ENCODE results near the gene AP3S1. TPM values are rescaled to one million over a fixed set of nuclear protein-coding genes. Genes with fewer than 3 reads are reported as not detected.

The AP3S1 gene
- total RNA-seq, 1 experiment from 2014 or later = 90.9 TPM

DNA sequence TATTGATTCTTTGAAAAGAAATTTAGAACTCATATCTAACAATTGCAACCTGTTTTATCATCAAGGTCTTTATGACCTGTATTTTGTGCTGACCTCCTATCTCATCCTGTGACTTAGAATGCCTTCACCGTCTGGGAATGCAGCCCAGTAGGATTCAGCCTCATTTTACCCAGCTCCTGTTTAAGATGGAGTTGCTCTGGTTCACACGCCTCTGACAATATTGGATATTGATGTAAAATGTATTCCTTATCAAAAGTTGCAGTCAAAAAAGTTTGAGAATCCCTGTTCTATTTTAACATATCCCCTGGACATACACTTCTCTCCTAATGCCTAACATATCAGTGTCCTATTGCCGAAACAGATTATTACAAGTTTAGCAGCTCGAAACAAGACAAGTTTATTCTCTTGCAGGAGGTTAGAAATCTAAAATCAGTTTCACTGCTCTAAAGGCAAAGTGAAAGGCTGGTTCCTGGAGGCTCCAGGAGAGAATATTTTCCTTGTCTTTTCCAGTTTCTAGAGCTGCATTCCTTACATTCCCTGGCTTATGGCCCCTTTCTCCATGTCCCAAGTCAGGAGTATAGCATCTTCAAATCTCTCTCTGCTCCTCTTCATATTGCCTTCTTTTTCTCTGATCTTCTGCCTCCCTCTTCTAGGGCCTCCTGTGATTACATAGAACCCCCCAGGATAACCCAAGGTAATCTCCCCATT lies 89.0 kb downstream of the AP3S1 start:
- no peak for DNase-seq (ENCODE audit: extremely low read depth, low read depth)

DNA sequence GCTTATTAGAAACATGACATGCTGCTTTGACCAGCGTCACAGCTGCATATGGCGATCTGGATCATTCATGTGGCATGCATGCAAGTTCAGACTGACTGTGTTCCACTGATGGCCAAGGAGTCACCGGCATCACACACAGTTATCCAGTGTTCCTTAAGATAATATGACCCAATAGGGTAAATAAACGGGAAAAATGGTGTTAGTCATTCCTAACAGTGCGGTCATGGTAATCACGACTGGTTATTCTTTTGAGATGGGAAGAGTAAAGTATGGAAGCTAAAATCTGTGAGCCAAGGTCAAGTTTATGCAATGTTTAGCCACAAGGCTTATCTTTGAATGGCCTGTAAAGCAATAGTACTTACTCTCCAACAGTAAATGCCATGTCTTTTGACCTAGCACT lies 91.3 kb downstream of the AP3S1 start:
- DNase-seq (ENCODE audit: extremely low read depth, low read depth) = no peak

DNA sequence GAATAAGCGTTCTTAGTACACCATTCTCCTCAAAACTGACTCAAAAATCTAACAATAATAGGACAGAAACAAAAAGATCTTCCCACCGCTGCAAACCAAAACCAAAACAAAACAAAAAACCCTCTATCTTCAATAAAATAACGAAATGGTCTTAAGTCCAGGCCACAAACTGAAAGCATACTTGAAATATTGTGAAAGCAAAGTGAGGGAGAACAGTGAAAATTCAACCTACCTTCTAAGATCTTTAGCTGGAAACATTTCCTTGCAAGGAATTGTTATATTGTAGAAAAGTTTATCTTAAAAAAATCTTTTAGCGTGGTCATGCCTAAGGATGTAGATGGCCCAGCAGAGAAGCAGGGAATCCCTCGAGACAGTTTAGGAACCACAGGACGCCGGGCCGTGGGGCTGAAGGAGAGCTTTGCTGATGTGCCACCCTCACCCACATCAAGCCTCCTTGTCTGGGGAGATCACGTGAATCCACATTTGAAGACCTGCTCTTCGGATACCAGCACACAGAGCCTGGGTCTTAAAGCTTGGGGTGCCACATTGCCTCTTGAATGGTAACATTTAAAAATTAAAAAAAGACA lies 92.7 kb downstream of the AP3S1 start:
- no peak for DNase-seq (ENCODE audit: extremely low read depth, low read depth)

DNA sequence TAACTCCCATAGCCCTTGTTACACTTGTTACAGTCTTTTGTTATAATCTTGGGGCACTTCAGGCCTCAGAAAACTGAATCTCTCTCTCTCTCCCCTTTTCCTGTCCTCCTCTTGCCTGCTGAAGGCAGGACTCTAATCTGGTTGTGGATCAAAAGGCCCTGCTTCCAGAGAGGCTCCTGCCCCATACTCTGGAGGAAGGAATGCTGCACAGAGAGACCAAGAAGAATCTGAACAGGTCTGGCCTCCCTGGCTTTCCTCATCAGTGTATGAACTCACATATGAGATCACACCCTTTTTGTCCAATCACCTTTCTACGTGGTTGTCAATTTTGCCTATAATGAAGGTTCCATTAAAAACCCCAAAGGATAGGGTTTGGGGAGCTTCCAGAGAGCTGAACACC lies 94.3 kb downstream of the AP3S1 start:
- DNase-seq (ENCODE audit: extremely low read depth, low read depth) = no peak

DNA sequence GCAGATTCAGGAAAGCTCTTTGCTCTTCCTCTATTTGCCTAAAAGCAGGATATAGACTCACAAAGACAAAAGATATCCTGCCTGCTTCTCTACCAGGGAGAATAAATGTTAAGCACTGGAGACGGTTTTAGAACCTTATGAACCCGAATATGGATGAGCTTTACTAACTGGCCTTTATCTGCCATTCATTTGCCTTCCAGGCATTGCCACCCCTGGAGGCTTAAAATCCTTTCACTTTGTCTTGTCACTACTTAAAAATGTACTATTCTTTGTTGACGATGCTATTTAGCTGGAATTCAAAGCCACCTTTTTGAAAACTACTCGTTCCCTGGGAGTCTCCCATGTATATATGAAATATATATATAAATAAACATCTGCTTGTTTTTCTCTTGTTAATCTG lies 97.3 kb downstream of the AP3S1 start:
- no peak for DNase-seq (ENCODE audit: extremely low read depth, low read depth)

DNA sequence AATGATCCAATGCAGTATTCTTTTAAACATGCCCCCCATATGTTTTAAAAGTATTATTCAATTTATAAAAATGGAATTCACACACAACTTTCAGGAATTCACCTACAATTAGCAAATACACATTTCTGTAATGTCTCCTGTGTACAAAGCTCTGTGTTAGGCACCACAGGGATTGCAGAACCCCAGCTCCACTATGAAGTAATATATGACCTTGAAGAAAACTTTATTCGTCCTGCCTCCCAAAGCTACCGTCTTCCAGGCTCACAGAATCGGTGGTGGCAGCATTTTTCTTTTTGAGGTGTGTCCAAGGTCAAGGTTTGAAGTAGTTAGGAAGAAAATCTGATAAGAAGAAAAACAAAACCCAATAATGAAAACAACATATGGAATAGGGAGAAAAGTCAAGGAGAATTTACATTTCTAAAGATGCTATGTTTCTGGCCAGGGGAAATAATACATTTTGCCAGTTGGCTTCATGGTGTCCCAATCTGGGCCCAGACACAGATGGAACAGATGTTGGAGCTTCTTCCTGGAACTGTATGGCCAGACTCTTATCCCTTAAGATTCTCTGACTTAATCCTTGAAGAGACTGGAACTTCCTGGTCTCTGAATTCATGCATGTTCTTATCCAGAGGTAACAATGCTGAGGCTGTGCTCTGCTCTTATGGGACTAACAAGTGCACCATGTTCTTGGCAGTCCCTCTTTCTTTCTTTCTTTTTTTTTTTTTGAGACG lies 98.5 kb downstream of the AP3S1 start:
- DNase-seq (ENCODE audit: extremely low read depth, low read depth) = no peak

DNA sequence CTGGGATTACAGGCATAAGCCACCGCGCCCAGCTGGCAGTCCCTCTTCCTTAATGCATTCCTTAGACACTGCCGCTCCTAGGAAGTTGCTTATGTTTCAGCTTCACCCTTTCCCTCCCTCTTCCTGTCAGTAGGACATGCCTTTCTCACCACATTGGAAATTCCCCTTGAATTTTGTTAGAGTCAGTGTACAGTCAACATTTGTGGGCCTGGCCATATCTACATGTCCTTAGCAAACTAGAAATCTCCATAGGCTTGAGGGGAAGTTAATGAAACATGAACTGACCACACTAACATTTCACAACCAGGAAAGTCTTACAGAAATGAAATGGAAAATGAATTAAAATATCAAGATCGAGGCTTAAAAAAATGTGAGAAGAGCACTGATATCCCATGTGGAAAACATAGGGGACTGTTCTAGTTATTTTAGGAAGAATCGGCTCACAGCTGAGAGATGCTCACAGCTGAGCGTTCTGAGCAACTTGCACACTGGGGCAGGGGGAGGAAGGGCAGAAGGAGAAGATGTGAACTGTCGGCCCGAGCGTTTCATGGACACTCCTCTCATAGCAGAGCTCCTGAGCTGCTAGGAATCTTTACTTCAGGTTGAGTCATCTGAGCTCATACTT lies 99.4 kb downstream of the AP3S1 start:
- DNase-seq (ENCODE audit: extremely low read depth, low read depth) = no peak

DNA sequence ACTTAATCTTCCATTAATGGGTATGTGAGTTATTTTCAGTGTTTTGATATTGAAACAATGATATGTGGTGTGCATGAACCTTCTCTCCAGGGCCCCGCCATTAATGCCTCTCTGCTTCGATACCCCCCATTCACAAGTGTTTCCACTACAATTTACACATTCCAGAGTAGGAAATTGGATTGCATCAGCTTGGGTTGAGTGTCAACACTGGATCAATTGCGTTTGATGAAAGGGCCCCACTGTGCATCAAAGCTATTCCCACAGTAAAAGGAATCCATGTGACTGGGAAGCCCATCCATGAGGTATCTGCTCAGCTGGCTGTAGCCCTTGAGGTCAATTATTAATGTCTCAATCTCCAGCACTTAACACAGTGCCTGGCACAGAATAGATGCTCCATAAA lies 102.8 kb downstream of the AP3S1 start:
- no peak for DNase-seq (ENCODE audit: extremely low read depth, low read depth)

DNA sequence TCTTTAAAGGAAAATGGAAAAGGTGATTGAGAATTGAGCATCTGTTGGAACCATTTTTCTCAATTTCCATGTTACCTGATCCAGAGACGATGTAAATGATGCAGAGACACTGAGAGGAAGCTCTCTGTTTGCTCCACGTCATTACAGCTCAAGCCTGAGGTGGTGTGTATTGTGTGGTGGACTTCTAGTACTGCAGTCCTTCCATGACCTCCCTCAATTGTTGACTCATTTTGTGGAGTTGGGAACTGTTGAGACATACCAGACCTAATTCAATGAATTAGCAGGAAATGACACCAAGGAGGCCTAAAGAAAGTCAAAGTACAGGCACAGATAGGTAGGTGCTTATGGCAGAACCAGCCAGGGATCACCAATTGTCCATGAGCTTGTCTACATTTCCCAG lies 104.9 kb downstream of the AP3S1 start:
- DNase-seq (ENCODE audit: extremely low read depth, low read depth) = no peak

DNA sequence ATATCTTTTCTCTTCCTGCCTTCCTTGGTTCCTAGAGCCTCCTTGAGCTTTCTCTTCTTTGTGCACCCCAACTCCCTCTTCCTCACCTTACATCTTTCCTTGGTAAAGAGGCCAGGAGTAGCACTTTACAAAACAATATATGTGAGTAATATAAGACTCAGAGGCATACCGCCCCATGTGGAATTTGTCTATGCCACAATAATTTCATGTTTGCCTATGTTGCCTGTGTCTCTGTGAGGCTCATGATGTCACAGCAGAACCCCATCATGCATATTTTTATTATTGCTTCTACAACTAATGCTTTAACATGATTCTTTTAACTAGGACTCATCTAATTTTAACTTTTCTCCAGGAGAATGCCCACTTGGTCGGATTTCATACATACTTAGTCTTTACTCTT lies 105.5 kb downstream of the AP3S1 start:
- no peak for DNase-seq (ENCODE audit: extremely low read depth, low read depth)

DNA sequence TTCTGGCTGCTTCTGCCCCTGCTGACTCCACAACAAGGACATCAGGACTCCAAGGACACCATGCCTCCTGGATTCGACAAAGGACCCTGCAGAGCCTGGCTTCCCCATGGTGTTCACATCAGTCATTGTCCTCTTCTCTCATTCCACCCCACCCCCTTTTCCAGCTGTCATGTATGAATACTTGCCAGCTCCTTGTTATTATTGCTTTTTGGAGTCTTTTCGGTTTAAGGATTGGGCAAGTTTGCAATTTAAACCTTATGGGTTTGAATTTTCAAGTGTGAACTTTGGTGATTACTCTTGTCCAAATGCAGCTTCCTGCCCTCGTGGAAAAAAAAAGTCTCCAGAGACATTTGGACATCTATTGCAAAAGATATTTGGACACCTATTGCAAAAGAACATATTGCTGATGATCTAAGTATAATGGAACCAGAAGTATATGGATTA lies 106.4 kb downstream of the AP3S1 start:
- no peak for DNase-seq (ENCODE audit: extremely low read depth, low read depth)

DNA sequence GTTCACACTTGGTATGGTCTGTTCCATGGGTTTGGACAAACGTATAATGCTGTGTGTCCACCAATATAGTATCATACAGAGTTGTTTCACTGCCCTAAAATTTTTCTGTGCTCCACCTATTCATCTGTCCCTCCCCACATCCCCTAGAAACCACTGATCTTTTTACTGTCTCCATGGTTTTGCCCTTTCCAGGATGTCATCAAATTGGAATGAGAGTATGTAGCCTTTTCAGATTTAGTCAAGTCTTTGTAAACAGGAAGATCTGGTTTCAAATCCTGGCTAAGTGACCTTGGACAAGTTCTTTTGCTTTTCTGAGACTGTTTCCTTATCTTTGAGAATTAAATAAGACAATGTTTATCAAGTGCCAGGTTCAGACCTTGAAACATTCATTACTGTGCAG lies 107.4 kb downstream of the AP3S1 start:
- no peak for DNase-seq (ENCODE audit: extremely low read depth, low read depth)

DNA sequence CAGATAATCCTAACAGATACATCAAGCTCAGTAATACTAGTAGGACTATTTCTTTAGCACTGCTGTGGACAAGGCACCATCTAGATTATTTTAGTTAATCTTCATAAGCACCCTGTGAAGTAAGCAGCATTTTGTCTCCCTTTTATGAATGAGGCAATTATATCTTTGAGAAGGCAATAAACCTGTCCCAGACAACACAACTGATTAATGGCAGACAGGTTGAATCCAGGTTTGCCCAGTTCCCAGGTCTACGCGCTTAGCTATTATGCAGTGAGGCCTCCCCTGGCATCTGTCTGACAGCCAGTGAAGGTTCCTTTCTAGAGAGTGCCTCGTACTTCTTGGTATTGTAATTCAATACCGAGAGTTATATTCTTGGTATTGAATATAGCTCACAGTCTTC lies 110.9 kb downstream of the AP3S1 start:
- no peak for DNase-seq (ENCODE audit: extremely low read depth, low read depth)

DNA sequence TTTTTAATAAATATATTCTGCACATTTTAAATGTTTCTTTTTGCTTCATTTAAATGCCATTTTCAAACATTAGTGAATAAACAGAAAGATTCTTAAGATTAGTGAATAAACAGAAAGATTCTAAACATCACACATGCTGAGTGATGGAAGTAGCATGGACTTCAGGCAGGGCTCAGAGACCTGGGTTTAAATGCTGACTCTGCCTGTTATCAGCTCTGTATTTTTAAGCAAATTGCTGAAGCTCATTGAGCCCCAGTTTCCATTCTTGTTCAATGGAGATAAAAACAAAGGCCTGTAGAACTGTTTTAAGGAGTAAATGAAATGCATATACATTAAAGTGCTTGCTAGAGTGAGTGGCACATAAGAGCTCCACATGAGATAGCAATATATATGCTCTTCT lies 112.4 kb downstream of the AP3S1 start:
- DNase-seq (ENCODE audit: extremely low read depth, low read depth) = no peak

DNA sequence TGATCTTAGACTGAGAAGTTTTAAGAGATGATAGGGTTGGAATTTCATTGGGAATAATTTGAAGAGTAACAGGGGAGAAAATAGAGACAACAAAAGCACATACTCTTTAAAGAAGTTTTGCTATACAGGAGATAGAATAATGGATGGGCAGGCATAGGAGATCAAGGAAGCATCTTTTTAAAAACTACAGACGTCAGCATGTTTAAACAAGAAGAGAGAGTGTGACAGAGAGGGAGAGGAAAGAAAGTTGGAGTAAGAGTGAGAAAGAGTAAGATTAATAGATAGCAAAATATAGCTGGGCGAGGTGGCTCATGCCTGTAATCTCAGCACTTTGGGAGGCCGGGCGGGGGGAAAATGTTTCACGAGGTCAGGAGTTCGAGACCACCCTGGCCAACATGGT lies 115.2 kb downstream of the AP3S1 start:
- DNase-seq (ENCODE audit: extremely low read depth, low read depth) = no peak

DNA sequence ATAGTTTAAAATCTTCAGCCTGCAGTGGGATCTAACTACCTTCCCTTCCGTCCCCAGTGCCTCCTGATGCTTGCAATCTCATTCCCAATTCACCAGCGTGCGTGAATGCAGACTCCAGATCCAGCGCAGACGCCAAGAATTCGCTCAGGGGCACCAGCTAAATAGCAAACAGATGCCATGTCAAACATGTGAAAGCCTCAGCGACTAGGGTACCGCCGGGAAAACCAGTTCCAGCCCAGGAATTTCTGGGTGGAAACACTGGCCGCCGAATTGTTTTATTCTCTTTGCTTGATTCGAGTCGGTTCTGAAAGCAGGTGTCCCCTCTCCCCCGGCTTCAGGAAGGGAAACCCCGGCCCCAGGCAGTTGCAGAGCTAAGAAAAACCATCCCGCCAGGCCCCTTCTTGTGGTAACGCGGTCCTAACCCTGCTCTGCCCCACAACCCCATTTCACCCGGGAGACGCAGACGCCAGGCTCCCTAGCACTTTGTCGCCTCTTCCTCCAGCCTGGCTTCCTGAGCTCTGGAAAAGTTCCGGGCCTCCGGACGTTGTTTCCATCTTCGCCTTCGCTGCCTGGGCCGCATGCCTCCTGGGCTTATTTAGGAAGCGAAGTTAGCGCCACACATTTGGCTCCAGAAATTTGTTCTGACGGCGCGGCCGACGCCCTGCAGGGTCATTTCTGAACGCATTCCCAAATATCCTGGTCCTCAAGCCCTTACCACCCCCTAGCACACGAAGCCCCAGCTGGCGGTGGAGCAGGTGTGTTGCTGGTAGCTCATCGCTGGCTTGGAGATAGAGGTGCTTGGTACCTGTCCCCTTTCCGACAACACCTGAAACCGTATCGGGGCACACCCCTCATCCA lies 119.9 kb downstream of the AP3S1 start:
- no peak for DNase-seq (ENCODE audit: extremely low read depth, low read depth)

DNA sequence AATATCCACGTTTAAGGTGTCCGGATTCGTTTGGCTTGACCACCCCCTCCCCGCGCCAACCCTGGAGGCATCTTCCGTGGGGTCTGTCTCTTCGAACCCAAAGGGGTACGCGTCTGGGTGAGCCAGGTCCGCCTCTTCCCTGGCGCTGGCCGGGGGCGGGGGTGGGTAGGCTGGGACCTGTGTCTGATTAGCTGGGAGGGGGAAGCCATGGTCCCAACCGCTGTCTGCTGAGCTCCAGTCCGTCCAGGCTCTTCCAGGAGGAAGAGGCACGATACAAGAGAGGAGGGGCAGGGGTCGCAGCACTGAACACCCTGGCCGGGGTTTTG lies 120.5 kb downstream of the AP3S1 start, which contains the start of gene LVRN:
TSS of gene LVRN (plus strand) at position 237 of the 326 bp plus-strand sequence. CDS start 143 bp downstream, outside the sequence.
- no peak for DNase-seq (ENCODE audit: extremely low read depth, low read depth)

DNA sequence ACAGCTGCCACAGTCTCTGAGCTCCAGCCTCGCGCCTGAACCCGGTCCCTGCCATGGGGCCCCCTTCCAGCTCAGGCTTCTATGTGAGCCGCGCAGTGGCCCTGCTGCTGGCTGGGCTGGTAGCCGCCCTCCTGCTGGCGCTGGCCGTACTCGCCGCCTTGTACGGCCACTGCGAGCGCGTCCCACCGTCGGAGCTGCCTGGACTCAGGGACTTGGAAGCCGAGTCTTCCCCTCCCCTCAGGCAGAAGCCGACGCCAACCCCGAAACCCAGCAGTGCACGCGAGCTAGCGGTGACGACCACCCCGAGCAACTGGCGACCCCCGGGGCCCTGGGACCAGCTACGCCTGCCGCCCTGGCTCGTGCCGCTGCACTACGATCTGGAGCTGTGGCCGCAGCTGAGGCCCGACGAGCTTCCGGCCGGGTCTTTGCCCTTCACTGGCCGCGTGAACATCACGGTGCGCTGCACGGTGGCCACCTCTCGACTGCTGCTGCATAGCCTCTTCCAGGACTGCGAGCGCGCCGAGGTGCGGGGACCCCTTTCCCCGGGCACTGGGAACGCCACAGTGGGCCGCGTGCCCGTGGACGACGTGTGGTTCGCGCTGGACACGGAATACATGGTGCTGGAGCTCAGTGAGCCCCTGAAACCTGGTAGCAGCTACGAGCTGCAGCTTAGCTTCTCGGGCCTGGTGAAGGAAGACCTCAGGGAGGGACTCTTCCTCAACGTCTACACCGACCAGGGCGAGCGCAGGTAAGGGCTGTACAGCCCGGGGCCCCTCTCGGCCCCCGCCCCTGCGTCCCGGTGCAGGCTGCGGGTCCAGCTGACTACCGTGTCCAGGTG lies 121.0 kb downstream of the AP3S1 start:
- no peak for DNase-seq (ENCODE audit: extremely low read depth, low read depth)

DNA sequence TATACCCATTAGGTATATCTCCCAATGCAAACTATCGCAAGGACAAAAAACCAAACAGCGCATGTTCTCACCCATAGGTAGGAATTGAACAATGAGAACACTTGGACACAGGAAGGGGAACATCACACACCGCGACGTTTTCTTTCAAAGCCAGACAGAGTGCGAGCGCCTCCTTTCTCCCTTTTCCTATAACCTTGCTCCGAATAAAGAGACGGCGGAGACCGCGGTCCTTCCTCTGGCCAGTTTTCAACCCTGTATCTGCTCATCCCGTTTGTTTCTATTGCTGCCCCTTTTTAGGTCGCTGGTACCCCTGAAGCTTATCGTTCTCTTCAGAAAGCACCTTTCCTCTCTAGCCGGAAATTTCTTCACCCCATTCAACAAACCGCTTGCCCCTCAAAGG lies 121.8 kb downstream of the AP3S1 start:
- DNase-seq (ENCODE audit: extremely low read depth, low read depth) = no peak
